ENCODE results near the gene ANKRD35. TPM values are rescaled to one million over a fixed set of nuclear protein-coding genes. Genes with fewer than 3 reads are reported as not detected.

Gene ANKRD35
- polyA plus RNA-seq, 1 donor (not counting 4 experiments of a cell fraction or from before 2014, with no cell fraction given): 0.46 TPM

Small RNA genes within 50 kb of the gene (small RNA-seq; reads per million reads assigned to genes)
- gene MIR6736 (ENCODE audit: insufficient read length in 3 of 3, low read depth in 3 of 3, low replicate concordance in 1 of 3): 0 reads per million in 3 experiments

Other genes starting within 250 kb of the ANKRD35 start
- 0.08 to 0.21 TPM (median 0.15 TPM) in 3 replicates for gene PDZK1, start 178.5 kb downstream of the ANKRD35 start, polyA plus RNA-seq
- gene CD160, start 166.4 kb downstream of the ANKRD35 start, polyA plus RNA-seq: not detected in 3 replicates
- 7.4 to 10.1 TPM (median 7.4 TPM) in 3 replicates for gene RNF115, start 61.8 kb downstream of the ANKRD35 start, polyA plus RNA-seq
- 33.9 to 44.4 TPM (median 34.4 TPM) in 3 replicates for gene POLR3C, start 61.7 kb downstream of the ANKRD35 start, polyA plus RNA-seq
- 1.3 to 1.6 TPM (median 1.3 TPM) in 3 replicates for gene NUDT17, start 40.2 kb downstream of the ANKRD35 start, polyA plus RNA-seq
- gene PIAS3, start 26.8 kb downstream of the ANKRD35 start, polyA plus RNA-seq: 26.9 to 29.7 TPM (median 27.6 TPM) in 3 replicates
- 0.54 to 0.90 TPM (median 0.65 TPM) in 3 replicates for gene ITGA10, start 24.2 kb upstream of the ANKRD35 start, polyA plus RNA-seq
- gene PEX11B, start 32.9 kb upstream of the ANKRD35 start, polyA plus RNA-seq: 43.7 to 97.7 TPM (median 89.0 TPM) in 3 replicates
- gene RBM8A, start 41.6 kb upstream of the ANKRD35 start, polyA plus RNA-seq: 111 to 209 TPM (median 194 TPM) in 3 replicates
- 9.2 to 26.4 TPM (median 20.0 TPM) in 3 replicates for gene LIX1L, start 72.2 kb upstream of the ANKRD35 start, polyA plus RNA-seq
- 0.53 to 0.83 TPM (median 0.66 TPM) in 3 replicates for gene ANKRD34A, start 78.7 kb upstream of the ANKRD35 start, polyA plus RNA-seq
- gene POLR3GL, start 78.8 kb upstream of the ANKRD35 start, polyA plus RNA-seq: 8.1 to 14.0 TPM (median 10.0 TPM) in 3 replicates
- 89.7 to 165 TPM (median 159 TPM) in 3 replicates for gene TXNIP, start 110.7 kb upstream of the ANKRD35 start, polyA plus RNA-seq
- 0.04 TPM in 1 of 3 replicates, not detected in the others for gene HJV, start 135.9 kb upstream of the ANKRD35 start, polyA plus RNA-seq

Measured in keratinocyte (primary cell).